ENCODE measurements around the gene CAVIN2. TPM values are rescaled to one million over a fixed set of nuclear protein-coding genes. Genes with fewer than 3 reads are reported as not detected.

The CAVIN2 gene
- polyA plus RNA-seq, 3 donors, result 0.07 to 3.1 (median 1.2) TPM

- no peaks in the 10 kb centered on the region for H3K79me2 ChIP-seq (ENCODE audit: insufficient read depth, low read length)
- no peak overlapping the region for H3K4me2 ChIP-seq (replicated peaks; ENCODE audit: extremely low read depth, low read length, poor library complexity, severe bottlenecking)
- Mint-ChIP-seq H3K9me3 (peaks cover 0 to 1% (median 0%) of the 10 kb centered on the region in 7 donors), H3K4me1 (no peaks in the 10 kb centered on the region), H3K27me3 (ENCODE audit: low read depth in 3 of 3) (no peaks in the 10 kb centered on the region), H3K36me3 (no peaks in the 10 kb centered on the region), H3K27ac (no peak overlapping the region), H3K4me3 (no peak overlapping the region)
- H3K9me3 ChIP-seq (replicated peaks in 1 of 2; ENCODE audit: control insufficient read depth in 1 of 2, insufficient read depth in 1 of 2, low read length in 2 of 2), result no peaks in the 10 kb centered on the region
- H3K4me1 ChIP-seq (ENCODE audit: control insufficient read depth in 1 of 2, insufficient read depth in 2 of 2, low read length in 2 of 2), result no peaks in the 10 kb centered on the region
- no peak for DNase-seq
- no peak overlapping the region for H3K9ac ChIP-seq (ENCODE audit: insufficient read depth, low read length, poor library complexity, severe bottlenecking)
- no peak overlapping the region for H3K4me3 ChIP-seq (replicated peaks in 1 of 3; ENCODE audit: low read depth in 2 of 3, low read length in 3 of 3)
- no peak overlapping the region for H2AFZ ChIP-seq (ENCODE audit: insufficient read depth, low read depth, low read length, poor library complexity, severe bottlenecking)
- intact Hi-C loops (cut with micrococcal nuclease), result no loop called here
- no peaks in the 10 kb centered on the region for H3K36me3 ChIP-seq (replicated peaks in 1 of 2; ENCODE audit: control insufficient read depth in 1 of 2, insufficient read depth in 2 of 2, low read length in 2 of 2)
- H3K27me3 ChIP-seq (ENCODE audit: control insufficient read depth in 2 of 2, insufficient read depth in 2 of 2, low read length in 2 of 2), result no peaks in the 10 kb centered on the region
- no peaks in the 10 kb centered on the region for H4K20me1 ChIP-seq (ENCODE audit: insufficient read depth, low read length)
- H3K27ac ChIP-seq (ENCODE audit: low read depth in 1 of 2, low read length in 2 of 2), result no peak overlapping the region
- no CpG with 5 or more reads among the region's 1 CpG for WGBS (ENCODE audit: insufficient coverage)
- TF ChIP-seq CTCF (IDR thresholded peaks at IDR 0.05), result no peak
Measured at GRCh38 chr2:191803007-191803406, 43.9 kb downstream of the CAVIN2 start.

- H3K9ac ChIP-seq (ENCODE audit: insufficient read depth, low read length, poor library complexity, severe bottlenecking), result no peak overlapping the region
- H3K9me3 Mint-ChIP-seq, result peaks cover 0 to 1% (median 0%) of the 10 kb centered on the region in 7 donors
- no peaks in the 10 kb centered on the region for H3K36me3 Mint-ChIP-seq
- no peak for TF ChIP-seq CTCF (IDR thresholded peaks at IDR 0.05)
- H3K36me3 ChIP-seq (replicated peaks in 1 of 2; ENCODE audit: control insufficient read depth in 1 of 2, insufficient read depth in 2 of 2, low read length in 2 of 2), result no peaks in the 10 kb centered on the region
- 100% methylated on average over 2 of the region's 5 CpGs for WGBS (ENCODE audit: insufficient coverage)
- H3K4me3 ChIP-seq (replicated peaks in 1 of 3; ENCODE audit: low read depth in 2 of 3, low read length in 3 of 3), result no peak overlapping the region
- H4K20me1 ChIP-seq (ENCODE audit: insufficient read depth, low read length), result no peaks in the 10 kb centered on the region
- H3K4me2 ChIP-seq (replicated peaks; ENCODE audit: extremely low read depth, low read length, poor library complexity, severe bottlenecking), result no peak overlapping the region
- no peaks in the 10 kb centered on the region for H3K27me3 ChIP-seq (ENCODE audit: control insufficient read depth in 2 of 2, insufficient read depth in 2 of 2, low read length in 2 of 2)
- no peaks in the 10 kb centered on the region for H3K4me1 ChIP-seq (ENCODE audit: control insufficient read depth in 1 of 2, insufficient read depth in 2 of 2, low read length in 2 of 2)
- H3K4me1 Mint-ChIP-seq, result no peaks in the 10 kb centered on the region
- no peak overlapping the region for H3K4me3 Mint-ChIP-seq
- no peaks in the 10 kb centered on the region for H3K79me2 ChIP-seq (ENCODE audit: insufficient read depth, low read length)
- H3K27ac Mint-ChIP-seq, result no peak overlapping the region
- intact Hi-C loops (cut with micrococcal nuclease), result no loop called here
- no peak overlapping the region for H2AFZ ChIP-seq (ENCODE audit: insufficient read depth, low read depth, low read length, poor library complexity, severe bottlenecking)
- no peaks in the 10 kb centered on the region for H3K27me3 Mint-ChIP-seq (ENCODE audit: low read depth in 3 of 3)
- no peak for DNase-seq
- no peak overlapping the region for H3K27ac ChIP-seq (ENCODE audit: low read depth in 1 of 2, low read length in 2 of 2)
- H3K9me3 ChIP-seq (replicated peaks in 1 of 2; ENCODE audit: control insufficient read depth in 1 of 2, insufficient read depth in 1 of 2, low read length in 2 of 2), result no peaks in the 10 kb centered on the region
Measured at GRCh38 chr2:191802180-191802579, 44.7 kb downstream of the CAVIN2 start.
